GM12878 (cell line): Measurements from ENCODE around the gene CTIF. TPM values are rescaled to one million over a fixed set of nuclear protein-coding genes. Genes with fewer than 3 reads are reported as not detected.

Source experiments
- ATAC-seq: fragments of 200-7000 bp; cut with Tn5 transposase; 3 replicates; pipeline ENCODE4 v1.9.1; 2020; ENCODE audit warnings: mild to moderate bottlenecking, moderate library complexity
- BruUV-seq: library from RNA; stranded (reverse); fragments of 400-500 nt; replicated peaks from 2 replicates; lab custom pipeline; 2021; lab: Mats Ljungman, UMichigan
- CTCF ChIA-PET: fragments of 300-600 bp; sonication (Branson Sonifier 250); formaldehyde crosslinking; extraction: SDS; loops from one replicate; lab custom pipeline; 2021; ENCODE audit warnings: inconsistent platforms; lab: Yijun Ruan, JAX
- POLR2A ChIA-PET: fragments of 350-600 bp; formaldehyde crosslinking; extraction: SDS; loops from one replicate; lab custom pipeline; 2021; ENCODE audit warnings: inconsistent platforms; lab: Charles Lee
- RAD21 ChIA-PET: fragments of 300-600 bp; sonication (Branson Sonifier 250); formaldehyde crosslinking; loops from one replicate; lab custom pipeline; 2023; ENCODE audit warnings: antibody characterized with exemption; ENCODE audit not compliant: unreplicated experiment; lab: Charles Lee
- SMC1A ChIA-PET: fragments of 300-600 bp; sonication (Branson Sonifier 250); formaldehyde crosslinking; loops from one replicate; lab custom pipeline; 2023; ENCODE audit not compliant: unreplicated experiment, uncharacterized antibody; lab: Charles Lee
- DNase-seq: peaks from one replicate; pipeline ENCODE4 v3.0.0-alpha.2; 2011; ENCODE audit warnings: low read depth, low spot score
- FAIRE-seq: peaks from 3 replicates; lab custom pipeline; 2011; peaks lifted over from hg19 to GRCh38; lab: Jason Lieb, UNC
- H2AFZ ChIP-seq: 2 replicates; pipeline ENCODE4 v1.6.0; 2011; ENCODE audit warnings: low read depth, low read length, control low read depth; ENCODE audit not compliant: control insufficient read depth
- H3K27ac ChIP-seq: 2 replicates; pipeline ENCODE4 v1.5.1; 2011; ENCODE audit warnings: control low read depth; ENCODE audit not compliant: control insufficient read depth, insufficient read depth
- H3K27me3 ChIP-seq, 2 experiments: replicated peaks in 1 of 2; 2 replicates each; pipeline versions ENCODE4 v1.6.0 to v1.6.1; 2011; ENCODE audit warnings: low read length in 1 of 2; ENCODE audit not compliant: control insufficient read depth in 2 of 2, insufficient read depth in 2 of 2
- H3K36me3 ChIP-seq, 2 experiments: 2 replicates each; pipeline ENCODE4 v1.5.1; 2011; ENCODE audit warnings: low read length in 1 of 2; ENCODE audit not compliant: control insufficient read depth in 2 of 2, insufficient read depth in 2 of 2
- H3K4me1 ChIP-seq: 2 replicates; pipeline ENCODE4 v1.6.1; 2011; ENCODE audit warnings: mild to moderate bottlenecking, low read length, moderate library complexity, mixed read lengths; ENCODE audit not compliant: control insufficient read depth, insufficient read depth
- H3K4me2 ChIP-seq: 2 replicates; pipeline ENCODE4 v1.6.0; 2011; ENCODE audit warnings: control low read depth; ENCODE audit not compliant: control insufficient read depth, insufficient read depth
- H3K4me3 ChIP-seq: fragments of 200-600 bp; sonication (generic); 2 replicates; pipeline ENCODE4 v1.5.1; 2016
- H3K79me2 ChIP-seq: 2 replicates; pipeline ENCODE4 v1.6.0; 2011; ENCODE audit warnings: low read length; ENCODE audit not compliant: control insufficient read depth, insufficient read depth
- H3K9ac ChIP-seq: 2 replicates; pipeline ENCODE4 v1.8.0; 2011; ENCODE audit warnings: low read length, control low read depth, mixed read lengths; ENCODE audit not compliant: control insufficient read depth, insufficient read depth
- H3K9me3 ChIP-seq: replicated peaks from 3 replicates; pipeline ENCODE4 v1.5.1; 2011; ENCODE audit warnings: mild to moderate bottlenecking, low read length; ENCODE audit not compliant: control insufficient read depth, insufficient read depth
- H4K20me1 ChIP-seq: 2 replicates; pipeline ENCODE4 v1.6.0; 2011; ENCODE audit not compliant: control insufficient read depth, insufficient read depth
- EZH2 ChIP-seq: IDR thresholded peaks from 2 replicates; pipeline ENCODE4 v1.6.1; 2012; ENCODE audit warnings: low read depth, mild to moderate bottlenecking, control low read depth, inconsistent platforms, low read length, borderline replicate concordance; ENCODE audit not compliant: control insufficient read depth
- NFIC ChIP-seq: IDR thresholded peaks from 2 replicates; pipeline ENCODE4 v1.6.1; 2012; ENCODE audit warnings: low read depth, mild to moderate bottlenecking, inconsistent platforms, low read length, moderate library complexity
- POLR2AphosphoS2 ChIP-seq: IDR thresholded peaks from 2 replicates; pipeline ENCODE4 v1.6.1; 2011; ENCODE audit warnings: low read depth, mild to moderate bottlenecking, low read length, improper control_type of control experiment, moderate library complexity
- RAD21 ChIP-seq: IDR thresholded peaks from 2 replicates; pipeline ENCODE4 v1.6.1; 2011; ENCODE audit warnings: mild to moderate bottlenecking, low read depth, low read length, moderate library complexity; ENCODE audit not compliant: insufficient read depth
- RB1 ChIP-seq: fragments of 450-650 bp; formaldehyde crosslinking; IDR thresholded peaks from 2 replicates; pipeline ENCODE4 v1.6.1; 2017; ENCODE audit warnings: mild to moderate bottlenecking, borderline replicate concordance
- RCOR1 ChIP-seq: conservative IDR thresholded peaks from 2 replicates; pipeline ENCODE4 v1.6.1; 2012; ENCODE audit warnings: low read depth, low read length, improper control_type of control experiment
- RUNX3 ChIP-seq: IDR thresholded peaks from 2 replicates; pipeline ENCODE4 v1.6.1; 2012; ENCODE audit warnings: low read length, inconsistent platforms
- ZBED1 ChIP-seq: IDR thresholded peaks from 2 replicates; pipeline ENCODE4 v1.6.1; 2016; ENCODE audit warnings: borderline replicate concordance
- WGBS: methylation state at CpG from one replicate; pipeline ENCODE4 v1.1.6; 2016; ENCODE audit warnings: low lambda C conversion rate; ENCODE audit not compliant: insufficient replicate concordance, insufficient coverage; ENCODE audit errors: missing lambda C conversion rate; 5-methylcytosine and 5-hydroxymethylcytosine counted together
- in situ Hi-C: fragments of 300-500 bp; cut with MboI; formaldehyde crosslinking; loops from 9 replicates; pipeline ENCODE4 v1.14.3; 2018; ENCODE audit warnings: mixed read lengths
- intact Hi-C: fragments of 100-400 bp; cut with micrococcal nuclease; formaldehyde crosslinking; loops from one replicate; pipeline ENCODE4 v1.14.2; 2022; ENCODE audit not compliant: unreplicated experiment
- polyA plus RNA-seq, 11 experiments: library from polyadenylated mRNA; depleted of rRNA in 4 of 11; unstranded in 6 of 11; stranded (reverse) in 5 of 11; fragments of >200 nt; fragmentation: Nextera tagmentation in 4 of 11; fragmentation: Illumina TruSeq in 1 of 11; extraction: Ambion mirVana in 4 of 11; extraction: Trizol in 1 of 11; gene quantifications; 1 replicate in 1 of 11; 2 replicates in 10 of 11; pipeline versions ENCODE4 v1.2.1 to v1.2.3, GENCODE V29; 2011 to 2016; ENCODE audit warnings: inconsistent platforms in 2 of 11, missing spikeins in 2 of 11, low read depth in 1 of 11
- total RNA-seq, 4 experiments: library from RNA; depleted of rRNA in 3 of 4; stranded (reverse); fragments of >200 nt in 3 of 4; fragmentation: Illumina TruSeq in 1 of 4; extraction: Trizol in 1 of 4; gene quantifications; 2 replicates each; pipeline versions ENCODE4 v1.2.1 to v1.2.3, GENCODE V29; 2013 to 2021

The CTIF gene
- total and polyA plus RNA-seq, 10 of the 15 experiments (the other 5 are each of a cell fraction or from before 2014, with no cell fraction given), result 0.06 to 11.6 (median 2.5) TPM

GRCh38 chr18:48824231-48824970 lies 285.6 kb downstream of the CTIF start:
- ChIA-PET SMC1A (no interaction called here), RAD21 (no interaction called here), CTCF (no interaction called here), POLR2A (no interaction called here)
- in situ Hi-C loops (loop anchor here (25.0 kb wide), 1 partner anchor 1463 kb away; the partner anchor contains the start of genes CXXC1 and MBD1), intact Hi-C loops (no loop called here)
- Histone ChIP-seq H2AFZ (no peak overlapping the region), H3K27me3 (no peaks in the 10 kb centered on the region), H3K27ac (no peak overlapping the region), H3K9ac (no peak overlapping the region), H3K9me3 (no peaks in the 10 kb centered on the region; the same call in 1 of the 3 replicates), H3K4me2 (no peak overlapping the region), H3K36me3 (no peaks in the 10 kb centered on the region), H3K4me1 (peaks cover 20% of the 10 kb centered on the region), H4K20me1 (no peaks in the 10 kb centered on the region), H3K4me3 (no peak overlapping the region), H3K79me2 (no peaks in the 10 kb centered on the region)
- DNase-seq (no peak), FAIRE-seq (no peak), ATAC-seq (no peak)
- TF ChIP-seq EZH2, result no peak
- TF ChIP-seq RCOR1, result no peak
- TF ChIP-seq RAD21, result no peak
- TF ChIP-seq NFIC, result no peak
- TF ChIP-seq RUNX3, result no peak
- TF ChIP-seq RB1, result no peak
- no peak for TF ChIP-seq POLR2AphosphoS2
- no peak for TF ChIP-seq ZBED1
- WGBS, result 91% methylated on average over 14 of the region's 14 CpGs
- BruUV-seq, result no TSS peak
